ENCODE results near the gene BARD1. TPM values are rescaled to one million over a fixed set of nuclear protein-coding genes. Genes with fewer than 3 reads are reported as not detected.

The BARD1 gene
- 15.5 and 17.0 TPM in 2 replicates for total RNA-seq
- long read RNA-seq, full-length matches to known transcripts, result 36 of 51 reads
- long read RNA-seq, partial matches to known transcripts, result 9 of 51 reads
- long read RNA-seq, other reads (novel, unspliced or antisense), result 6 of 51 reads

- Mint-ChIP-seq H3K4me3 (ENCODE audit: unreplicated experiment) (peak within 1 kb of the TSS; percentile 91), H3K36me3 (ENCODE audit: unreplicated experiment) (no peaks in the 10 kb centered on the region), H3K27me3 (ENCODE audit: unreplicated experiment) (no peaks in the 10 kb centered on the region), H3K27ac (ENCODE audit: unreplicated experiment) (peak within 1 kb of the TSS; percentile 97), H3K9me3 (ENCODE audit: unreplicated experiment) (no peaks in the 10 kb centered on the region), H3K4me1 (ENCODE audit: unreplicated experiment) (peaks cover 51% of the 10 kb centered on the region)
- no peak for TF ChIP-seq CTCF (IDR thresholded peaks at IDR 0.05)
- peak; percentile 86 for DNase-seq (ENCODE audit: extremely low spot score, unreplicated experiment)
Observed at GRCh38 chr2:214808981-214809750, at the start of gene BARD1. Gene BARD1, minus strand, starts transcription at chr2:214809683. Its CDS starts 114 bp downstream, at chr2:214809569.

- peaks cover 5% of the 10 kb centered on the region for H3K4me1 Mint-ChIP-seq (ENCODE audit: unreplicated experiment)
- TF ChIP-seq CTCF (IDR thresholded peaks at IDR 0.05), result no peak
- no peak overlapping the region for H3K4me3 Mint-ChIP-seq (ENCODE audit: unreplicated experiment)
- H3K36me3 Mint-ChIP-seq (ENCODE audit: unreplicated experiment), result no peaks in the 10 kb centered on the region
- H3K27ac Mint-ChIP-seq (ENCODE audit: unreplicated experiment), result no peak overlapping the region
- no peaks in the 10 kb centered on the region for H3K27me3 Mint-ChIP-seq (ENCODE audit: unreplicated experiment)
- no peaks in the 10 kb centered on the region for H3K9me3 Mint-ChIP-seq (ENCODE audit: unreplicated experiment)
- DNase-seq (ENCODE audit: extremely low spot score, unreplicated experiment), result no peak
Observed at GRCh38 chr2:214856137-214856536, 46.7 kb upstream of the BARD1 start.

GRCh38 chr2:214853906-214854305, 44.4 kb upstream of the BARD1 start:
- Mint-ChIP-seq H3K4me1 (ENCODE audit: unreplicated experiment) (peaks cover 4% of the 10 kb centered on the region), H3K27me3 (ENCODE audit: unreplicated experiment) (no peaks in the 10 kb centered on the region), H3K9me3 (ENCODE audit: unreplicated experiment) (no peaks in the 10 kb centered on the region), H3K27ac (ENCODE audit: unreplicated experiment) (no peak overlapping the region), H3K36me3 (ENCODE audit: unreplicated experiment) (no peaks in the 10 kb centered on the region), H3K4me3 (ENCODE audit: unreplicated experiment) (no peak overlapping the region)
- TF ChIP-seq CTCF (IDR thresholded peaks at IDR 0.05), result no peak
- no peak for DNase-seq (ENCODE audit: extremely low spot score, unreplicated experiment)

- TF ChIP-seq CTCF (IDR thresholded peaks at IDR 0.05), result no peak
- no peaks in the 10 kb centered on the region for H3K9me3 Mint-ChIP-seq (ENCODE audit: unreplicated experiment)
- H3K27me3 Mint-ChIP-seq (ENCODE audit: unreplicated experiment), result no peaks in the 10 kb centered on the region
- no peak overlapping the region for H3K27ac Mint-ChIP-seq (ENCODE audit: unreplicated experiment)
- no peak overlapping the region for H3K4me3 Mint-ChIP-seq (ENCODE audit: unreplicated experiment)
- H3K36me3 Mint-ChIP-seq (ENCODE audit: unreplicated experiment), result no peaks in the 10 kb centered on the region
- no peak for DNase-seq (ENCODE audit: extremely low spot score, unreplicated experiment)
- no peaks in the 10 kb centered on the region for H3K4me1 Mint-ChIP-seq (ENCODE audit: unreplicated experiment)
Observed at GRCh38 chr2:214843823-214844222, 34.3 kb upstream of the BARD1 start.

GRCh38 chr2:214839464-214839863, 30.0 kb upstream of the BARD1 start:
- Mint-ChIP-seq H3K9me3 (ENCODE audit: unreplicated experiment) (no peaks in the 10 kb centered on the region), H3K4me3 (ENCODE audit: unreplicated experiment) (no peak overlapping the region), H3K4me1 (ENCODE audit: unreplicated experiment) (peaks cover 15% of the 10 kb centered on the region), H3K36me3 (ENCODE audit: unreplicated experiment) (no peaks in the 10 kb centered on the region), H3K27me3 (ENCODE audit: unreplicated experiment) (no peaks in the 10 kb centered on the region), H3K27ac (ENCODE audit: unreplicated experiment) (no peak overlapping the region)
- TF ChIP-seq CTCF (IDR thresholded peaks at IDR 0.05), result no peak
- DNase-seq (ENCODE audit: extremely low spot score, unreplicated experiment), result no peak
